Endothelial cell of umbilical vein (primary cell): ENCODE measurements around the gene ZCCHC14. TPM values are rescaled to one million over a fixed set of nuclear protein-coding genes. Genes with fewer than 3 reads are reported as not detected.

ENCODE experiments used
- BruUV-seq: library from RNA; stranded (reverse); fragments of 400-500 nt; replicated peaks from 2 replicates; lab custom pipeline; 2021; lab: Mats Ljungman, UMichigan
- CTCF ChIA-PET: fragments of 300-600, 350-600 bp; sonication (Branson Sonifier 250); formaldehyde crosslinking; loops from one replicate; lab custom pipeline; 2021; ENCODE audit warnings: antibody characterized with exemption, inconsistent platforms; lab: Charles Lee
- POLR2A ChIA-PET: fragments of 300-600, 350-600 bp; sonication (Branson Sonifier 250); formaldehyde crosslinking; loops from one replicate; lab custom pipeline; 2021; ENCODE audit warnings: antibody characterized with exemption, inconsistent platforms; lab: Charles Lee
- DNase-seq: peaks from one replicate; pipeline ENCODE4 v3.0.0-alpha.2; 2011; ENCODE audit warnings: low read depth, low spot score
- FAIRE-seq: peaks from 2 replicates; lab custom pipeline; 2011; peaks lifted over from hg19 to GRCh38; lab: Jason Lieb, UNC
- H2AFZ ChIP-seq: 2 replicates; pipeline ENCODE4 v1.6.0; 2012; ENCODE audit warnings: low read depth, low read length, control low read depth, inconsistent platforms
- H3K27ac ChIP-seq: 2 replicates; pipeline ENCODE4 v1.5.1; 2011; ENCODE audit warnings: low read depth, mild to moderate bottlenecking, control low read depth, low read length, moderate library complexity; ENCODE audit not compliant: insufficient read depth
- H3K27me3 ChIP-seq, 2 experiments: 2 replicates each; pipeline versions ENCODE4 v1.6.0 to v1.6.1; 2011; ENCODE audit warnings: low read length in 2 of 2, mixed read lengths in 1 of 2; ENCODE audit not compliant: control insufficient read depth in 2 of 2, insufficient read depth in 2 of 2
- H3K36me3 ChIP-seq, 2 experiments: 2 replicates in 1 of 2; 3 replicates in 1 of 2; pipeline ENCODE4 v1.5.1; 2011; ENCODE audit warnings: low read length in 2 of 2, mild to moderate bottlenecking in 1 of 2, moderate library complexity in 1 of 2; ENCODE audit not compliant: control insufficient read depth in 2 of 2, insufficient read depth in 2 of 2; ENCODE audit errors: extremely low read depth in 1 of 2
- H3K4me1 ChIP-seq: 3 replicates; pipeline ENCODE4 v1.5.1; 2011; ENCODE audit warnings: mild to moderate bottlenecking, low read length; ENCODE audit not compliant: control insufficient read depth, insufficient read depth; ENCODE audit errors: extremely low read depth
- H3K4me2 ChIP-seq: 2 replicates; pipeline ENCODE4 v1.6.1; 2011; ENCODE audit warnings: low read length, control low read depth, mixed read lengths; ENCODE audit not compliant: insufficient read depth
- H3K4me3 ChIP-seq, 3 experiments: fragments of 200-600 bp in 1 of 3; sonication (generic), shearing (Covaris generic) in 1 of 3; replicated peaks in 1 of 3; 2 replicates each; pipeline ENCODE4 v1.5.1; 2011 to 2016; ENCODE audit warnings: control low read depth in 3 of 3, low read length in 3 of 3, mild to moderate bottlenecking in 2 of 3, inconsistent platforms in 1 of 3, low read depth in 1 of 3, moderate library complexity in 1 of 3; ENCODE audit not compliant: insufficient read depth in 1 of 3
- H3K79me2 ChIP-seq: 2 replicates; pipeline ENCODE4 v1.6.0; 2012; ENCODE audit warnings: low read length, inconsistent platforms; ENCODE audit not compliant: control insufficient read depth, insufficient read depth
- H3K9ac ChIP-seq: replicated peaks from 2 replicates; pipeline ENCODE3; 2011; ENCODE audit warnings: low read length, control low read depth; ENCODE audit not compliant: insufficient read depth; ENCODE audit errors: extremely low read depth
- H3K9me1 ChIP-seq: replicated peaks from 3 replicates; pipeline ENCODE4 v1.6.0; 2011; ENCODE audit warnings: mild to moderate bottlenecking, low read length; ENCODE audit not compliant: control insufficient read depth, insufficient read depth; ENCODE audit errors: extremely low read depth
- H3K9me3 ChIP-seq: replicated peaks from 2 replicates; pipeline ENCODE4 v1.5.1; 2012; ENCODE audit warnings: low read length, inconsistent platforms; ENCODE audit not compliant: control insufficient read depth, insufficient read depth
- H4K20me1 ChIP-seq: replicated peaks from 2 replicates; pipeline ENCODE3; 2011; ENCODE audit warnings: mild to moderate bottlenecking, low read length; ENCODE audit not compliant: control insufficient read depth, insufficient read depth; ENCODE audit errors: extremely low read depth
- CTCF ChIP-seq, 2 donors: IDR thresholded peaks; 1 replicate in 1 of 2; 2 replicates in 1 of 2; pipeline ENCODE4 v1.5.1; 2011; ENCODE audit warnings: low read length in 2 of 2, mild to moderate bottlenecking in 2 of 2, moderate library complexity in 2 of 2, control low read depth in 1 of 2, inconsistent platforms in 1 of 2, low read depth in 1 of 2; ENCODE audit not compliant: insufficient read depth in 1 of 2; ENCODE audit errors: extremely low read depth in 1 of 2
- EZH2 ChIP-seq: IDR thresholded peaks from 2 replicates; pipeline ENCODE4 v1.6.1; 2012; ENCODE audit warnings: borderline replicate concordance, low read depth, mild to moderate bottlenecking, moderate library complexity, low read length, inconsistent platforms; ENCODE audit not compliant: severe bottlenecking
- FOS ChIP-seq: IDR thresholded peaks from 2 replicates; pipeline ENCODE4 v1.6.1; 2011; ENCODE audit warnings: mild to moderate bottlenecking, low read length, moderate library complexity, borderline replicate concordance; ENCODE audit not compliant: insufficient read depth
- GATA2 ChIP-seq: IDR thresholded peaks from 2 replicates; pipeline ENCODE4 v1.7.0; 2011; ENCODE audit warnings: low read depth, mild to moderate bottlenecking, moderate library complexity, mixed read lengths, low read length; ENCODE audit not compliant: insufficient read length, insufficient read depth
- JUN ChIP-seq: IDR thresholded peaks from 2 replicates; pipeline ENCODE4 v1.6.1; 2011; ENCODE audit warnings: borderline replicate concordance, low read depth; ENCODE audit not compliant: insufficient read length, insufficient read depth
- MAX ChIP-seq: IDR thresholded peaks from 2 replicates; pipeline ENCODE4 v1.6.1; 2011; ENCODE audit not compliant: insufficient read depth, insufficient read length
- MYC ChIP-seq: IDR thresholded peaks from one replicate; pipeline ENCODE4 v1.6.1; 2011; ENCODE audit warnings: mild to moderate bottlenecking, low read depth, low read length
- POLR2A ChIP-seq: IDR thresholded peaks from 2 replicates; pipeline ENCODE4 v1.6.1; 2012; ENCODE audit warnings: low read depth, mild to moderate bottlenecking, control low read depth, low read length
- POLR2AphosphoS5 ChIP-seq: IDR thresholded peaks from 2 replicates; pipeline ENCODE4 v1.6.1; 2012; ENCODE audit warnings: low read depth, mild to moderate bottlenecking, control low read depth, low read length, moderate library complexity; ENCODE audit not compliant: insufficient read depth
- dilution Hi-C: fragments of 300-500 bp; cut with MboI; formaldehyde crosslinking; loops from one replicate; pipeline ENCODE4 v1.15.0; 2019; ENCODE audit warnings: low sequenced_read_pairs; ENCODE audit not compliant: extremely low pct_ligation_motif_present
- intact Hi-C: fragments of 100-400 bp; cut with micrococcal nuclease; formaldehyde crosslinking; loops from one replicate; pipeline ENCODE4 v1.10.0; 2022
- polyA plus RNA-seq, 4 experiments: library from polyadenylated mRNA; depleted of rRNA in 3 of 4; stranded (reverse) in 3 of 4; unstranded in 1 of 4; fragments of >200 nt; gene quantifications; 2 replicates each; pipeline versions ENCODE4 v1.2.1 to v1.2.3, GENCODE V29; 2011 to 2012; ENCODE audit warnings: missing spikeins in 1 of 4
- total RNA-seq: library from RNA; stranded (reverse); gene quantifications from 2 replicates; pipeline ENCODE4 v1.2.3, GENCODE V29; 2021

Gene ZCCHC14
- total and polyA plus RNA-seq, 2 donors (not counting 3 experiments of a cell fraction or from before 2014, with no cell fraction given): 9.5 to 30.9 TPM

GRCh38 chr16:87465306-87465705, 27.5 kb downstream of the ZCCHC14 start:
- dilution Hi-C loops: no loop called here
- intact Hi-C loops: no loop called here
- TF ChIP-seq GATA2 (no peak), POLR2A (no peak)
- H4K20me1 ChIP-seq: no peaks in the 10 kb centered on the region
- H3K4me1 ChIP-seq: peaks cover 42% of the 10 kb centered on the region
- H3K4me3 ChIP-seq: peak overlapping the region in 1 of 3 experiments; percentile 17
- BruUV-seq: no TSS peak
- H3K9me3 ChIP-seq: no peaks in the 10 kb centered on the region
- ChIA-PET CTCF (interaction anchor here (0.7 to 2.6 kb wide), 9 partner anchors 10 to 171 kb away, joined by 3 to 16 read pairs (median 7); no protein-coding TSS in a partner anchor), POLR2A (interaction anchor here (1.8 kb wide), 1 partner anchor 26 kb away, joined by 5 read pairs; no protein-coding TSS in a partner anchor)
- peak overlapping the region; percentile 88 for H3K9ac ChIP-seq
- FAIRE-seq (peak; percentile 57), DNase-seq (peak; percentile 67)
- H3K4me2 ChIP-seq: peak overlapping the region; percentile 68
- H2AFZ ChIP-seq: no peak overlapping the region
- H3K27ac ChIP-seq: peak overlapping the region; percentile 99
- H3K9me1 ChIP-seq: no peaks in the 10 kb centered on the region
- H3K27me3 ChIP-seq: no peaks in the 10 kb centered on the region
- peaks cover 57% of the 10 kb centered on the region for H3K79me2 ChIP-seq
- no peaks in the 10 kb centered on the region for H3K36me3 ChIP-seq

GRCh38 chr16:87464691-87465300, 28.0 kb downstream of the ZCCHC14 start:
- Histone ChIP-seq H3K9ac (peak overlapping the region; percentile 88), H3K36me3 (peaks cover 0 to 1% of the 10 kb centered on the region in 2 experiments), H3K4me3 (peak overlapping the region in 1 of 3 experiments; percentile 17), H3K9me1 (no peaks in the 10 kb centered on the region), H2AFZ (no peak overlapping the region), H4K20me1 (no peaks in the 10 kb centered on the region), H3K9me3 (no peaks in the 10 kb centered on the region), H3K4me1 (peaks cover 42% of the 10 kb centered on the region), H3K79me2 (peaks cover 53% of the 10 kb centered on the region), H3K27me3 (no peaks in the 10 kb centered on the region), H3K27ac (peak overlapping the region; percentile 99), H3K4me2 (peak overlapping the region; percentile 68)
- FAIRE-seq (peak; percentile 94), DNase-seq (no peak)
- BruUV-seq: TSS peak; percentile 85
- ChIA-PET POLR2A (interaction anchor here (1.8 kb wide), 1 partner anchor 26 kb away, joined by 5 read pairs; no protein-coding TSS in a partner anchor), CTCF (interaction anchor here (0.7 to 2.6 kb wide), 14 partner anchors 8 to 171 kb away, joined by 3 to 16 read pairs (median 4); no protein-coding TSS in a partner anchor)
- TF ChIP-seq GATA2: no peak
- peak; percentile 66 for TF ChIP-seq FOS
- no peak for TF ChIP-seq POLR2AphosphoS5
- TF ChIP-seq JUN: peak; percentile 60
- TF ChIP-seq MAX: peak; percentile 93
- TF ChIP-seq POLR2A: no peak
- TF ChIP-seq CTCF (IDR thresholded peaks at IDR 0.05; ENCODE audit: extremely low read depth in 1 of 2, insufficient read depth in 1 of 2, low read depth in 1 of 2, low read length in 2 of 2): no peak
- no peak for TF ChIP-seq MYC
- TF ChIP-seq EZH2: no peak
- intact Hi-C loops (loop anchor here (1.0 kb wide), 3 partner anchors 28 to 57 kb away; partner anchors contain the start of gene ZCCHC14), dilution Hi-C loops (no loop called here)
